GM18951 (cell line): ENCODE results near the gene DHRS11.

Experiments
- POLR2A ChIP-seq: IDR thresholded peaks from 4 replicates; pipeline ENCODE4 v1.6.1; 2011; ENCODE audit warnings: mild to moderate bottlenecking; ENCODE audit not compliant: insufficient read length, insufficient read depth; ENCODE audit errors: extremely low read depth
- in situ Hi-C: fragments of 300-500 bp; cut with MboI; formaldehyde crosslinking; loops from one replicate; pipeline ENCODE4 v1.12.0; 2022; ENCODE audit warnings: low sequenced_read_pairs, mixed read lengths, inconsistent platforms; ENCODE audit not compliant: unreplicated experiment

Gene DHRS11

DNA sequence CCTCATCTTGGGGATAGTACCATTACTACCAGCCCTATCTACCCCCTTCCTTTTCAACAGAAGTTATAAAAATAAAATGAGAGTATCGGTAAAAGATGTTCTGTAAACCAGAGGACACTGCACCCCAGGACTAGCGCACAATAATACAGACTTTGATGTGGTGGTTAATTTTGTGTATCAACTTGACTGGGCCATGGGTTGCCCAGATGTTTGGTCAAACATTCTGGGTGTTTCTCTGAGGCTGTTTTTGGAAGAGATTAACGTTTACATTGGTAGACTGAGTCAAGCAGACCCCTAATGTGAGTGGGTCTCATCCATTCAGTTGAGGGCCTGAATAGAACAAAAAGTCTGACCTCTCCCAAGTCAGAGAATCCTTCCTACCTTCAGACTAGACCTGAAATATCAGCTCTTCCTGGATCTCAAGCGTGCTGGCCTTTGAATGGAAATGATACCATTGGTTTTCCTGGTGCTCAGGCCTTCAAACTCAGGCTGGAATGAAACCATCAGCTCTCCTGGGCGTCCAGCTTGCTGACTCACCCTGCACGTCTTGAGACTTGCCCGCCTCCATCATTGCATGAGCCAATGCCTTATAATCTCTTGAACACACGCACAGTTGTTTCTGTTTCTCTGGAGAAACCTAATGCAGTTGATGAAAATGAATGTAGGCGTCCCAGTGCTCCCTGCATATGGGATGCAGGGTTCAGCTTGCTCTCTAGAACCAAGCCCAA lies 19.8 kb downstream of the DHRS11 start:
- in situ Hi-C loops = loop anchor here (25.0 kb wide), 1 partner anchor 751 kb away; no protein-coding TSS in a partner anchor
- no peak for TF ChIP-seq POLR2A

DNA sequence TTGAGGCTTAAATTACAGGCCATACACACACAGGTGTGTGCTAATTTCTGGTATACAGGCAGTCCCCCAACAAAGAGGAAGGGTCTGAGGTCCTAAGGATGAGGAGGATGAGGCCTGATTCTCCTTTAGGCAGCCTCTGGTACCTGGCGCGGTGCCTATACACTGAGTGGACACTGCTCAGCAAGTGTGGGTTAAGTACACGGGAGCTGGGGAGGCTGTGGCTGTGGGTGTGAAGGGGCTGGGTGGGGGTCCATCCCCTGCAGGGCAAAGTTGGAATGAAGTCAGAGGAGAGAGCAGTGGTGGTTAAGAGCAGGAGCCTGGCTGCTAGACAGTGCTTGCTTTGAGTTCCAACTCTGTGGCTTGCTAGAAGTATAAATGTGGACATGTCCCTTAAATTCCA lies 20.6 kb downstream of the DHRS11 start:
- no peak for TF ChIP-seq POLR2A
- in situ Hi-C loops = loop anchor here (25.0 kb wide), 1 partner anchor 750 kb away; no protein-coding TSS in a partner anchor

DNA sequence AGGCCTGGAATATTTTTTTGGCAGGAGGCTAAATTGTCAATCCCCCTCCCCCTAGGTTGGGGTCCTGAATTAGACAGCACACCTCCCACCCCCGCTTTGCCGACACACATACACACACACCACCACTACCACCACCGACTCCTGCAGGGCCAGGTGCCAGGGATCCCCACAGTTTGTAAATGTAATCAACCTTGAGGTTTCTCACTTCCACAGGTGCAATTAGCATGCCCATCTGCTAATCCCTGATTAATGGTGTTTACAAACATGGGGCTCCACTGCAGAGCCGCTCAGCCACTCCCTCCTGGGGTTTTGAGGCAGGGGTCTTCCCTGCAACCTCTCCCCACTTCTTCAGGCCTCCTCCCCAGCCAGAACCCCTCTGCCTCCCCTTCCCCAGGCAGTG lies 21.5 kb downstream of the DHRS11 start:
- in situ Hi-C loops = loop anchor here (25.0 kb wide), 1 partner anchor 749 kb away; no protein-coding TSS in a partner anchor
- no peak for TF ChIP-seq POLR2A

DNA sequence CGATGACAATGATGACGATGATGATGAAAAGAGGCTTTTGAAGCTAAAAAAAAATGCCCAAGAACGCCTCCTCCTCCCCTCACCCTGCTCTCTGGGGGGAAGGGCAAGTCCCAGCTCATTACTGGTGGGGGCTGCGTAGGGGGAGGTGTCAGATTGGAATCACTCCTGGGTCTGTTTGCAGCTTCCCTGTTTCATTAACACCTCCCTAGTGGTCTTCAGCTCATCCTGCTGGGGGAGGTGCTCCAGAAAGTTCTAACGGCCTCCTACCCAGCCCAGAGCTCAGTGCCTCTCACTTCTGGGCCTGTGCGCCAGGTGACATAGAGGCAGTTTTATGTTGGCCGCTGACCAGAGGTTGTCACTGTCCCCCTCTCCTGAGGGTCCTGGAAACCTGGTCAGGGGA lies 22.4 kb downstream of the DHRS11 start:
- in situ Hi-C loops = loop anchor here (25.0 kb wide), 1 partner anchor 748 kb away; no protein-coding TSS in a partner anchor
- TF ChIP-seq POLR2A = no peak

DNA sequence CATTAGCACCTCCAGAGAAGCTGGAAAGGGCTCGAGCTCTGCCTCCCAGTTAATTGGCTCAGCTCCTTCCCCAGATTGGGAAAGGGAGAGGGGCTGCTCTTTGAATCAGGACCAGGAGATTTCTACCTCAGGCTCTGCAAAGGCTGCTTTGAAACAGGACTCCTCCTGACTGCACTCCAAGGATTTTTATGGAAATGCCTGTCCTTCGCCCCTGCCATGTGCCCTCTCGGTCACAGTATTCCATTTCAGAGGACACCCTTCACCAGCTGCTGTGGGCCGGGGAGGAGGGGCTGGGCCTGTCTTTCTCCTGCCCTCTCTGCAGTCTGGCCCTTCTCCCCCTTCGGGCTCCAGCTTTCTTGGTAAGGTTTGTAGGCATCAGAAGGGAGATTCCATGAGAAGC lies 23.3 kb downstream of the DHRS11 start:
- TF ChIP-seq POLR2A = no peak
- in situ Hi-C loops = loop anchor here (25.0 kb wide), 1 partner anchor 747 kb away; no protein-coding TSS in a partner anchor

DNA sequence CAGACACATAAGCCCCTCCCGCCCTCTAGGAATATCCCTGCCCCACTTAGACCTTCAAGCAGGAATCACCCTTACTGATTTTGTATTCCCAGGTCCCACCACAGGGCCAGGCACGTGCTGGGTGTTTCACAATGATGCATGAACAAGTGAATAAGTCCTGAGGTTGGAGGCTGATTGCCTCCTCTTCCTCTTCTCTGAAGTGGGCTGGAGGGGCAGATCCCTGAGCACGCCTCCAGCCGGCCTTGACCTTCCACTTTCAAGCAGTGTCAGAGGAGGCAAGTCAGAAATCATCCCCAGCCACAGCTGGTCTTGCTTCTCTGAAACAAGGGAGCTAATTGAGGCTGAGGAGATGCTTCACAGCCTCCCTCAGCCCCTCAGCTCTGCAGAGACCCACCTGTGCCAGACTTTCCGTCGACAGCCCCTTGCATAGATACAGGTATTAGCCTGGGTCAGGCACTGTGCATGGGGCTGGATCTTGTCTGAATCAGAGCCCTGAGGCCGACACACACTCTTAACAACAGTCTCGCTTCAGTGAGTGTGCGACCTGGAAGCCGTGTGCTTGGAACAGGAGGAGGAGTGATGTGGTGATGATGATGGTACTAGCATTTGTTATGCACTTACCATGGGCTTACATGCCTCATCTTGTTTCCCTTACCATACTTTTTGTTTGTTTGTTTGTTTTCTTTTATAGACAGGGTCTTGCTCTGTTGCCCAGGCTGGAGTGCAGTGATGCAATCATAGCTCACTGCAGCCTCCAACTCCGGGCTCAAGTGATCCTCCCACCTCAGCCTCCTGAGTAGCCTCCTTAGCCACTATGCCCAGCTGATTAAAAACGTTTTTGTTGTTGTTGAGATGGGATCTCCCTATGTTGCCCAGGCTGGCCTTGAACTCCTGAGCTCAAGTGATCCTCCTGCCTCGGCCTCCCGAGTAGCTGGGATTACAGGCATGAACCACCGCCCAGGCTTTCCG lies 24.7 kb downstream of the DHRS11 start:
- in situ Hi-C loops = loop anchor here (25.0 kb wide), 1 partner anchor 746 kb away; no protein-coding TSS in a partner anchor

DNA sequence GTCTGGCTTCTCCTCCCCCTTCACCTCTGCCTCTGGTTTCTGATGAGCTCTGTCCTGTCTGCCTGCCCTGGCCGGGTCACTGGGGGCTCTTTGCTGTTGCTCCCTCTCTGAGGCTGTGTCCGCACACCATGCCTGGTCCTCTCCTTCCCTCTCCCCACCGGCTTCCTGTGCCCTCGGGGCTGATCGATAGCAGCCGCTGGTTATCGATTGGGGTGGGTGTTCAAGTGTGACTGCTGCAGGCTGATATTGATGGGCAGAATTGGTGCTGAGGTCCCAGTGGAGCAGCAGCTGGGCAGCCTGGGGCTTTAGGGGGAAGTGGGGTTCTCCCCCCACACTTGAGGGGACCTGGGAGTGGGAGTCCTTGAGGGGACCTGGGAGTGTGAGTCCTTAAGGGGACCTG lies 26.1 kb downstream of the DHRS11 start:
- TF ChIP-seq POLR2A = no peak
- in situ Hi-C loops = loop anchor here (25.0 kb wide), 1 partner anchor 745 kb away; no protein-coding TSS in a partner anchor

More for the DNA sequence above, 24.7 kb downstream of the DHRS11 start:
- no peak for TF ChIP-seq POLR2A

DNA sequence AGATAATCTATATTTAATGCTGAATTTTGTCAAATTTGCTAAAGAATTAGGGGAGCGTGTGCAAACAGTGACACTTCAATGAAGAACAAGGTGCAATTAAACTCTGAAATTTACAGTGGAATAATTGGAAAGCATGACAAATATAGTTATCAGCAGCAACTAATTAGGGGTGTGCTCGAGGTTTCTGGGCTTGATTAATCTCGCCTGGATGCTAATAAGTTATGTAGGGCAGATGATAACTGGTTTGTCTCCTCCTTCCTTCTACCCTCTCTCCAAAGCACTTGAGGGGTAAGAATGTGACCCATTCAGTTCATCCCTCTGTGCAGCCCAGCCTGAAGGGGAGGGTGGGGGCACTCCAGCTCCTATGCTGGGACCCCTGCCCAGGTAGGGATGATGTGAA lies 31.6 kb downstream of the DHRS11 start:
- TF ChIP-seq POLR2A = no peak
- in situ Hi-C loops = loop anchor here (25.0 kb wide), 1 partner anchor 739 kb away; no protein-coding TSS in a partner anchor

DNA sequence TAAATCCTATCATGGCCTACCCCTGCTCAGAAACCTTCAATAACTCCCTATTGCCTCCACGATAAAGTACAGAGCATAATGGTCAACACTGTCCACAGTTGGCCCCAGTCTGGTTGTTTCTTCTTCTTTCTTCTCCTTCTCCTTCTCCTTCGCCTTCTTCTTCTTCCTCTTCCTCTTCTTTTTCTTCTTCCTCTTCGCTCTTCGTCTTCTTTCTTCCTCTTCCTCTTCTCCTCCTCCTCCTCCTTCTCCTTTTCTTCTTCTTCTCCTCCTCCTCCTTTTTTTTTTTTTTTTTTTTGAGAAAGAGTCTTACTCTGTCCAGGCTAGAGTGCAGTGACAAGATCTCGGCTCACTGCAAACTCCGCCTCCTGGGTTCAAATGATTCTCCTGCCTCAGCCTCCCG lies 33.5 kb downstream of the DHRS11 start:
- no peak for TF ChIP-seq POLR2A
- in situ Hi-C loops = loop anchor here (25.0 kb wide), 2 partner anchors 437 to 612 kb away; no protein-coding TSS in a partner anchor

DNA sequence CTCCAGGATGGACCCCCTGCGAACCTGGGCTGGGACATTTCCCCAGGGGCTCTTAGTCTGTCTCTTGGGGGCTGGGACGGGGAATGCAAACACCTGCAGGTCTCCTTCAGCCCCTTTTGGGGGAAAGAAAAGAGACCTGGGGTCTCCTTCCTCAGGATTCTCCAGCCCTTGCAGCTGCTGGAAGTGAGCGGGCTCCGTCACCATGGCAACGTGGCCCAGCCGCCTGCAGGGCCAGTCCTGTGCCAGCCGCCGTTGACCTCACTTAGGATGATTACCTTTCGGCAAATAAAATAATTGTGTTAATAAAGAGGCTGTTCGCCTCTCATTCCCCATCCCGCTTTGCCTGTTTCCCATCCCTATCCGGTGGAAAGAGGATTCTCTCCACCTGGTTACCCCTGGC lies 35.4 kb downstream of the DHRS11 start:
- no peak for TF ChIP-seq POLR2A
- in situ Hi-C loops = loop anchor here (25.0 kb wide), 2 partner anchors 435 to 610 kb away; no protein-coding TSS in a partner anchor

DNA sequence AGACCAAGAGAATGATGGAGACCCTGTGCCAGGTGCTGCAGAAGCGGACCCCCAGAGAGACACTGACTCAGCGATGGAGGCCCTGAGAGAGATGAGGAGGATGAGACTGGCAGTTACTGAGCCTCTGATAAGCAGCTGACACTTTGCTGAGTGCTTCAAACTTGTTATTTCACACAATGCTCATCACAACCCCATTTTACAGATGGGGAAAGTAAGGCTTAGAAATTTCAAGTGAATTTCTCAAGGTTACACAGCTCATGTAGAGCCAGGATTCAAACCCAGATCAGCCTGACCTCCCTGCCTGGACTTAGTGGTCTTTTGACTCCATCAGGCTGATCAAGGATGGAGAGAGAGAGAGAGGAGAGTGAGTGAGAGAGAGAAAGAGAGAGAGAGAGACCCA lies 36.9 kb downstream of the DHRS11 start:
- in situ Hi-C loops = loop anchor here (25.0 kb wide), 2 partner anchors 434 to 609 kb away; no protein-coding TSS in a partner anchor
- TF ChIP-seq POLR2A = no peak

DNA sequence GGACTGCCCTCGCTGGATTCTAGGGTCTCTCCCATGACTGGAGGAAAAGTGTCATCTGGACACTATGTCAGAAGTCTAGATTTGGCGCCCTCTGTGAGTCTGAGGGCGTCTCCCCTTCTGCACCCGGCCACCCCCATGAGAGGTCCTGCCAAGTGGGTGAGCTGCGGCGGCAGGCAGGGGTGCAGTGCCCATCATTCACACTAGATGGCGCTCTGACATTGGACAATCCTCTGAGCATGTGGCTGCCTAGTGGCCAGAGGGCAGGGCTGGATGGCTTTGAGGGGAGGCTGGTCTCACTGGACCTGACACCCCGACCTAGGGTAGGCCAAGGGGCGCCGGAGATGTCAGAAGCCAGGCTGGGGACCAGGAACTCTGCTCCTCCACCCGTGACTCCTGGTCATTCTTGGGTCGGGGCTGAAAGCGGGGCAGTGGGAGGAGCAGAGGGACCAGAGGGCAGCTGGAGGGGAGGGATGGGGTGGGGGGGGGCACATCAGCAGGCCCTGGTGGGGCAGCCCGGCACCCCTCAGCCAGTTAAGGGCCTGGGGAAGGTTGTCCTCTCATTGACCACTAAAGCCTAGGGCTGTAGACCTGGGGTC lies 37.7 kb downstream of the DHRS11 start:
- no peak for TF ChIP-seq POLR2A
- in situ Hi-C loops = loop anchor here (25.0 kb wide), 2 partner anchors 433 to 608 kb away; no protein-coding TSS in a partner anchor
